Kidney (tissue), 14 donors: Measurements from ENCODE around the gene FOXF2. TPM values are rescaled to one million over a fixed set of nuclear protein-coding genes. Genes with fewer than 3 reads are reported as not detected.

Experiments used
- DNase-seq, 5 donors: peaks; one replicate each; pipeline ENCODE4 v3.0.0-alpha.2; 2013 to 2020
- FAIRE-seq: peaks from 2 replicates; lab custom pipeline; 2012; peaks lifted over from hg19 to GRCh38; lab: Jason Lieb, UNC
- H3K27ac ChIP-seq, 2 donors: one replicate each; pipeline ENCODE4 v1.7.0; 2013; ENCODE audit warnings: low read depth in 2 of 2, low read length in 2 of 2, inconsistent platforms in 1 of 2
- H3K27me3 ChIP-seq: one replicate; pipeline ENCODE4 v1.7.1; 2013; ENCODE audit warnings: low read length, inconsistent platforms; ENCODE audit not compliant: control insufficient read depth, insufficient read depth
- H3K36me3 ChIP-seq, 3 donors: one replicate each; pipeline versions ENCODE4 v1.7.0 to v1.7.1; 2013; ENCODE audit warnings: low read length in 3 of 3, control low read depth in 1 of 3, inconsistent platforms in 1 of 3; ENCODE audit not compliant: insufficient read depth in 3 of 3, control insufficient read depth in 2 of 3
- H3K4me1 ChIP-seq, 3 donors: one replicate each; pipeline versions ENCODE4 v1.7.0 to v1.7.1; 2013; ENCODE audit warnings: low read length in 3 of 3, inconsistent platforms in 1 of 3, low read depth in 1 of 3; ENCODE audit not compliant: control insufficient read depth in 2 of 3, insufficient read depth in 2 of 3
- H3K4me3 ChIP-seq, 3 donors: one replicate each; pipeline versions ENCODE4 v1.7.0 to v1.8.1; 2013; ENCODE audit warnings: low read length in 3 of 3, control low read depth in 1 of 3, inconsistent platforms in 1 of 3
- H3K9ac ChIP-seq, 3 donors: one replicate each; pipeline versions ENCODE4 v1.7.0 to v1.7.1; 2013; ENCODE audit warnings: low read length in 3 of 3, control low read depth in 1 of 3, inconsistent platforms in 1 of 3
- H3K9me3 ChIP-seq, 3 donors: one replicate each; pipeline versions ENCODE4 v1.7.0 to v1.7.1; 2013; ENCODE audit warnings: low read length in 3 of 3, control low read depth in 1 of 3, inconsistent platforms in 1 of 3; ENCODE audit not compliant: control insufficient read depth in 2 of 3, insufficient read depth in 1 of 3
- intact Hi-C: fragments of 100-400 bp; cut with DNase I; formaldehyde crosslinking; loops from one replicate; pipeline ENCODE4 v1.11.1; 2022
- polyA plus RNA-seq: library from polyadenylated mRNA; stranded (reverse); fragments of 350-450 nt; fragmentation: Illumina TruSeq; extraction: RNeasy Lipid Tissue Mini Kit (QIAGEN cat#74804); gene quantifications from one replicate; pipeline ENCODE4 v1.2.3, GENCODE V29; 2014; ENCODE audit warnings: low read depth, low replicate concordance; ENCODE audit not compliant: insufficient read depth
- total RNA-seq: library from RNA; stranded (reverse); fragmentation: NEBNext Ultra II Directional; extraction: Animal tissue kit (Norgen Biotek cat#: 25700); gene quantifications from one replicate; pipeline ENCODE4 v1.2.1, GENCODE V29; 2021
- TF ChIP-seq, protein P1 (sequence below): IDR thresholded peaks from 3 replicates; pipeline ENCODE4 v1.5.1; 2012; ENCODE audit warnings: mild to moderate bottlenecking, moderate library complexity, borderline replicate concordance; ENCODE audit not compliant: insufficient read depth; ENCODE audit errors: extremely low read depth
- donor health status: control.
- donor health status: control.
- donor health status: control.
- donor health status: control.
- donor health status: control.
- donor health status: DM: yes; HTN: yes; CAD: no.
- donor health status: Normal renal cell carcinoma (clear cell type).

The FOXF2 gene
- total and polyA plus RNA-seq, 2 donors from 2014 or later, result 0.44 TPM; not detected in 1

DNA sequence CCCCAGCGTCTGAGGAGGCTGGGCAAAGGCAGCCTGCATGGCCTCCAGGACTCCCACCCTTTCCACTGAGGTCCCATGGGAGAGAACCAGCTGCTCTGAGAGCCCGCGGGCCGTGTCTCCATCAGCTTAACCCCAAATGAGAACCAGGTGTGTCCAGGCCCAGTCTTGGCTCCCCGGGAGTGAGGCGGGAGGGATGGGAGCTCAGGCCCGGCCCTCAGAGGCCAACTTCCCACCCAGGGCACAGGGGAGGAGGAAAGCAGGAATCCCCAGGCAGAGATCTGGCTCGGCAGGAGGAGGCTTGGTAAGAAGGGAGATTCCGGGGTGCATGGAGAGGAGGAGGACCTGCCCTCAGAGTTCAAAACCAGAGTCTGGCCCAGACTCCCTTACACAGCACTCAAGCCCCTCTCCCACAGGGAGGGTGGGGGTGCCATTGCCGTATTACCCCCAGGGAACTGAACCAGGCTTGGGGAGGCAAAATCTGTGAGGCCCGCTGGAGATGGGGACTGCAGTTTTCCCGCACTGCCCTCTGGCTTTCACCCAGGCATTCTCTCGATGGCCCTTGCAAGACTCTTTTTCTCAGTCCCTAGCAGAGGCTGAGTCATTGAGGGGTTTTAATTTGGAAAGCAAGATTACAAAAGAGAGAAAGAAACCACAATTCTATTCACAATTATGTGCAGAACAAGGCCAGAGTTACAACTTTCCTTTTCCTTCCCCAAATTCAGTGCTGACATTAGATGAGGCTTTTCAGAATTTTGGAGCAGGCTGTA is 17.1 kb downstream of the FOXF2 start:
- Histone ChIP-seq H3K9ac (no peak overlapping the region), H3K27ac (no peak overlapping the region), H3K4me1 (no peaks in the 10 kb centered on the region), H3K27me3 (peaks cover 8% of the 10 kb centered on the region), H3K36me3 (no peaks in the 10 kb centered on the region), H3K9me3 (peaks cover 0 to 8% (median 7%) of the 10 kb centered on the region in 3 donors), H3K4me3 (no peak overlapping the region)
- FAIRE-seq (no peak), DNase-seq (peak in 1 of 5 donors; percentile 13)
- TF ChIP-seq, protein P1, sequence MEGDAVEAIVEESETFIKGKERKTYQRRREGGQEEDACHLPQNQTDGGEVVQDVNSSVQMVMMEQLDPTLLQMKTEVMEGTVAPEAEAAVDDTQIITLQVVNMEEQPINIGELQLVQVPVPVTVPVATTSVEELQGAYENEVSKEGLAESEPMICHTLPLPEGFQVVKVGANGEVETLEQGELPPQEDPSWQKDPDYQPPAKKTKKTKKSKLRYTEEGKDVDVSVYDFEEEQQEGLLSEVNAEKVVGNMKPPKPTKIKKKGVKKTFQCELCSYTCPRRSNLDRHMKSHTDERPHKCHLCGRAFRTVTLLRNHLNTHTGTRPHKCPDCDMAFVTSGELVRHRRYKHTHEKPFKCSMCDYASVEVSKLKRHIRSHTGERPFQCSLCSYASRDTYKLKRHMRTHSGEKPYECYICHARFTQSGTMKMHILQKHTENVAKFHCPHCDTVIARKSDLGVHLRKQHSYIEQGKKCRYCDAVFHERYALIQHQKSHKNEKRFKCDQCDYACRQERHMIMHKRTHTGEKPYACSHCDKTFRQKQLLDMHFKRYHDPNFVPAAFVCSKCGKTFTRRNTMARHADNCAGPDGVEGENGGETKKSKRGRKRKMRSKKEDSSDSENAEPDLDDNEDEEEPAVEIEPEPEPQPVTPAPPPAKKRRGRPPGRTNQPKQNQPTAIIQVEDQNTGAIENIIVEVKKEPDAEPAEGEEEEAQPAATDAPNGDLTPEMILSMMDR, result no peak
- intact Hi-C loops, result no loop called here

DNA sequence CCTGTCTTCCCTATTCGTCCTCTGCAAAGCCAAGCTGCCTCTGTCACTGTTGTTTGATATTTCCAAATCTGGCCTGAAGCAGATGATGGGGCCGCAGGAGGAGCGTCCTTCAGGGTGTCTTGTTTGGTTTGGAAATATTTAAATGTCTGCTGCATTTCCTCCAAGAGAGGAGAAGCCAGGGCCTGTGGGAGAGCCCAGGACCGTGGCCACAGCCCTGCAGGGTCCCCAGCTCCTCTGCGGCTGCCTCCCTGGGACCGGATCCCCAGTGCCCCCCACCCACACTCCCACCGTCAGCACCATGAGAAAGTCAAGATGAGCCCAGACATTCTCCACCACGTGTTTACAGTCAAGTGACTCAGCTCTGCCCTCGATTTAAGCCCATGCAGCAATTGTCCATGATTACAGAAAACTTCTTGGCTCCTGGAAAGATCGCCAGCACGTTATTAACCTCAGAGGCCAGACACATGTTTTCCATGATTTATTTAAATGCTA is 18.2 kb downstream of the FOXF2 start:
- H3K4me1 ChIP-seq, result no peaks in the 10 kb centered on the region
- no peak overlapping the region for H3K9ac ChIP-seq
- peaks cover 0 to 8% (median 7%) of the 10 kb centered on the region in 3 donors for H3K9me3 ChIP-seq
- H3K27ac ChIP-seq, result no peak overlapping the region
- H3K4me3 ChIP-seq, result no peak overlapping the region
- FAIRE-seq (no peak), DNase-seq (peak in 1 of 5 donors; percentile 7)
- H3K36me3 ChIP-seq, result no peaks in the 10 kb centered on the region
- peaks cover 8% of the 10 kb centered on the region for H3K27me3 ChIP-seq
- TF ChIP-seq, protein P1, result no peak
- intact Hi-C loops, result no loop called here

DNA sequence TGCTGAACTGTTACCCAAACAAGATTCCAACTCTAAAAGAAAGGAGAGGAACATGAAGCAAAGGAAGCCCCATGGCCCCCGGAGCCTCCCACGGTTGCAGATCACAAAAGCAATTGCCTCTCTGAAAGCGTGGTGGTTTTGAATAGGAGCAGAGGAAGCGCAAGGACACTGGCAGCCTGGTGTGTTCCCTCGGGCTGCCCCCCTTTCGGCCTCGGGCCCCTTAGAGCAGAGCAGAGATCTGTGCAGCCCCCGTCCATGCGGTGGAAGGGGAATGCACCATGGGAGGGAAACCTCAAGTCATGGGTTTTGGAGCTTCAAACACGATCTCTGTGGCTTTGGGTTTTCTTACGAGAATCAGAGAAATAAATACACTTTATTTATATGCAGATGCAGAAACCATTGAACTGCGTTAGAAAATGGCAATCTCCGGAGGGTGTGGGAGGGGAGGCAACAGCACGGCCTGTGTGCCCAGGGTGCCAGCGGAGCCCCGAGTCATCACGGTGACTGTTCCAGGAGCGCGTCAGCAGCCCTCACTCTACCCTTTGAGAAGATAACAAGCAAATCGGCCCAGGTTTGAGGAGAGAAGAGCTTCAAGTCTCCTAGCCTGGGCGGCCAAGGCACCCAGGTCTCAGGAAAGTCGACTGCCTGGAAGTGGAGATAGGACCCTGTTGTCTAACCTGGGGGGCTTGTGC is 20.5 kb downstream of the FOXF2 start:
- Histone ChIP-seq H3K9me3 (peaks cover 0 to 1% (median 0%) of the 10 kb centered on the region in 3 donors), H3K9ac (no peak overlapping the region), H3K4me3 (no peak overlapping the region), H3K36me3 (no peaks in the 10 kb centered on the region), H3K27ac (no peak overlapping the region), H3K4me1 (no peaks in the 10 kb centered on the region), H3K27me3 (no peaks in the 10 kb centered on the region)
- FAIRE-seq (no peak), DNase-seq (peak in 4 of 5 donors; percentile 25 to 37 (median 31))
- TF ChIP-seq, protein P1, result no peak
- intact Hi-C loops, result no loop called here
